Breast epithelium (tissue), 4 donors: Measurements from ENCODE around the gene RAB13. TPM values are rescaled to one million over a fixed set of nuclear protein-coding genes. Genes with fewer than 3 reads are reported as not detected.

Experiments used
- DNase-seq, 2 donors: peaks; one replicate each; pipeline ENCODE4 v3.0.0-alpha.2; 2019; ENCODE audit warnings: low spot score in 2 of 2
- H3K27ac ChIP-seq, 2 donors: fragments of 200-600 bp; sonication (generic) in 1 of 2; one replicate each; pipeline ENCODE4 v1.5.1; 2016 to 2019; ENCODE audit warnings: mild to moderate bottlenecking in 1 of 2
- H3K27me3 ChIP-seq, 2 donors: fragments of 200-600 bp; sonication (generic) in 1 of 2; one replicate each; pipeline versions ENCODE4 v1.5.1 to v1.6.0; 2017 to 2019; ENCODE audit warnings: control low read depth in 1 of 2, mild to moderate bottlenecking in 1 of 2
- H3K36me3 ChIP-seq: fragments of 200-600 bp; one replicate; pipeline ENCODE4 v1.5.1; 2019
- H3K4me1 ChIP-seq, 2 donors: fragments of 200-600 bp; sonication (generic); one replicate each; pipeline ENCODE4 v1.5.1; 2016 to 2019; ENCODE audit warnings: control low read depth in 1 of 2
- H3K4me3 ChIP-seq, 3 donors: fragments of 200-600 bp; sonication (generic); 1 replicate in 2 of 3; 2 replicates in 1 of 3; pipeline ENCODE4 v1.5.1; 2016 to 2019; ENCODE audit warnings: mild to moderate bottlenecking in 3 of 3, moderate library complexity in 2 of 3
- H3K9me3 ChIP-seq, 2 donors: fragments of 200-600 bp; sonication (generic) in 1 of 2; one replicate each; pipeline ENCODE4 v1.5.1; 2016 to 2019; ENCODE audit warnings: control low read depth in 1 of 2
- POLR2A ChIP-seq: fragments of 450-650 bp; IDR thresholded peaks from one replicate; pipeline ENCODE4 v1.6.1; 2016; ENCODE audit warnings: antibody characterized with exemption, mild to moderate bottlenecking, moderate library complexity
- POLR2AphosphoS5 ChIP-seq, 3 donors: sonication (generic); formaldehyde crosslinking; IDR thresholded peaks; one replicate each; pipeline ENCODE4 v1.6.1; 2017; ENCODE audit warnings: antibody characterized with exemption in 3 of 3
- intact Hi-C: fragments of 100-400 bp; cut with DNase I; formaldehyde crosslinking; loops from one replicate; pipeline ENCODE4 v1.15.1; 2023; ENCODE audit warnings: low total_unique reads
- total RNA-seq, 3 donors: library from RNA; depleted of rRNA; stranded (reverse); fragments of >200 nt; gene quantifications; one replicate each; pipeline ENCODE4 v1.1.0, GENCODE V29; 2016
- TF ChIP-seq, protein P1 (sequence below), 3 donors: fragments of 450-650 bp; IDR thresholded peaks; one replicate each; pipeline ENCODE4 v1.5.1; 2016 to 2017; ENCODE audit warnings: antibody characterized with exemption in 3 of 3, mild to moderate bottlenecking in 3 of 3, moderate library complexity in 3 of 3

Gene RAB13
- total RNA-seq, 3 donors from 2014 or later: 45.8 to 68.3 (median 62.6) TPM

DNA sequence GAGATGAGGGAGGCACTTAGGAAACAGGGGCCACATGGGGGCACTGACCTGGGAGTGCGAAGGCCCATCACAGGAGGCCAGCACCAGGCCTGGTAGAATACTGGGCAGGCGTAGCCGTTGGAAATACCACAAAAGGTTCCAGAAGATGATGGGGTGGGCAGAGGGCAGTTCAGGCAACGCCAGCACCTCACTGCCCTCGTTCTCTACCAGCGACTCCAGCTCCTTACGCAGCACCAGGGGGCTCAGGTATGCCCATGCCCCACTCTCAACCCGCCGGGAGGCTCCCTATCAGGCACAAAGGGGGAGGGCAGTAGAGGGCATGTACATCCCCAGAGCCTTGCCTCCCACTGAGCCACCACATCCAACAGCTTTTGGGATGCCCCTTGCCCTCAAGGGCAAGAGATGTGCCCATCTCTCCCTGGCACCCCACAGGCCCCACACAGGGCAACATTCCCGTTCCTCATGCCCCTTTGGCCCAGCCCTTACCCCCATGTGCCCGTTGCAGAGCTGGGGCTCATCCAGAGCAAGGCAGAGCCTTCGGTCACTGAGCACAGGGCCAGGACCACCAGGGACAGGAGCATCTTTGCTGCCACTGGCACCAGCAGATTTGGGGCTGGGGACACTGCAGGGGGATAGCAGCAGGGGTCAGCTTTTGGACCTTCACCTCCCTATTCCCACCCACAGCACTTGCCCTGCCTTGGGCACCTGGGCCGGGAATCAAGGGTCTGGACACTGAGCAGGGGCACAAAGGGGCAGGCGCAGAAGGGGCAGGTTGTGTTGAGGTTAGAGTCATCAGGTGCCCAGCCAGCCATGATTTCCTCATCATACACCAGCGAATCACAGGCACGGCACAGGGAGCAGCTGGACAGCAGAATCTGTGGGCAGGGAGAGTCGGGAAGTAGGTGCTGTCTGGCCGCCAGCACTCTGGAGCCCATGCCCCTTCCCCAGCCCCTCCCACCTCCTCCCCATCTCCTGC lies 53.7 kb downstream of the RAB13 start:
- Histone ChIP-seq H3K27me3 (no peaks in the 10 kb centered on the region), H3K4me3 (no peak overlapping the region), H3K27ac (no peak overlapping the region), H3K9me3 (no peaks in the 10 kb centered on the region), H3K4me1 (no peaks in the 10 kb centered on the region), H3K36me3 (peaks cover under 1% of the 10 kb centered on the region)
- TF ChIP-seq POLR2AphosphoS5 (IDR thresholded peaks at IDR 0.05) (no peak), POLR2A (no peak)
- TF ChIP-seq, protein P1, sequence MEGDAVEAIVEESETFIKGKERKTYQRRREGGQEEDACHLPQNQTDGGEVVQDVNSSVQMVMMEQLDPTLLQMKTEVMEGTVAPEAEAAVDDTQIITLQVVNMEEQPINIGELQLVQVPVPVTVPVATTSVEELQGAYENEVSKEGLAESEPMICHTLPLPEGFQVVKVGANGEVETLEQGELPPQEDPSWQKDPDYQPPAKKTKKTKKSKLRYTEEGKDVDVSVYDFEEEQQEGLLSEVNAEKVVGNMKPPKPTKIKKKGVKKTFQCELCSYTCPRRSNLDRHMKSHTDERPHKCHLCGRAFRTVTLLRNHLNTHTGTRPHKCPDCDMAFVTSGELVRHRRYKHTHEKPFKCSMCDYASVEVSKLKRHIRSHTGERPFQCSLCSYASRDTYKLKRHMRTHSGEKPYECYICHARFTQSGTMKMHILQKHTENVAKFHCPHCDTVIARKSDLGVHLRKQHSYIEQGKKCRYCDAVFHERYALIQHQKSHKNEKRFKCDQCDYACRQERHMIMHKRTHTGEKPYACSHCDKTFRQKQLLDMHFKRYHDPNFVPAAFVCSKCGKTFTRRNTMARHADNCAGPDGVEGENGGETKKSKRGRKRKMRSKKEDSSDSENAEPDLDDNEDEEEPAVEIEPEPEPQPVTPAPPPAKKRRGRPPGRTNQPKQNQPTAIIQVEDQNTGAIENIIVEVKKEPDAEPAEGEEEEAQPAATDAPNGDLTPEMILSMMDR (IDR thresholded peaks at IDR 0.05): no peak
- intact Hi-C loops: no loop called here
- no peak for DNase-seq

Other genes starting within 250 kb of the RAB13 start
- 10 to 100 TPM; 23.0 to 36.2 (median 31.5) TPM for gene SLC27A3, start 210.9 kb downstream of the RAB13 start, total RNA-seq
- 10 to 100 TPM; 18.7 to 21.2 (median 20.0) TPM for gene GATAD2B, start 63.4 kb downstream of the RAB13 start, total RNA-seq
- gene DENND4B, start 39.6 kb downstream of the RAB13 start, total RNA-seq: 10 to 100 TPM; 33.4 to 34.1 (median 33.8) TPM
- gene CRTC2, start 27.7 kb downstream of the RAB13 start, total RNA-seq: 10 to 100 TPM; 16.2 to 19.7 (median 19.0) TPM
- gene SLC39A1, start 22.8 kb downstream of the RAB13 start, total RNA-seq: 100 to 1,000 TPM; 102 to 119 (median 111) TPM
- gene CREB3L4, start 18.4 kb downstream of the RAB13 start, total RNA-seq: 10 to 100 TPM; 10.6 to 80.5 (median 65.2) TPM
- gene JTB, start 8.7 kb downstream of the RAB13 start, total RNA-seq: 100 to 1,000 TPM; 237 to 315 (median 268) TPM
- 1,000 to 10,000 TPM; 2,845 to 3,909 (median 3,226) TPM for gene RPS27, start 4.4 kb upstream of the RAB13 start, total RNA-seq
- under 1 TPM in 1 of 3 donors, not detected in 2; under 0.01 TPM for gene NUP210L, start 168.7 kb upstream of the RAB13 start, total RNA-seq
- 100 to 1,000 TPM; 236 to 302 (median 245) TPM for gene TPM3, start 205.8 kb upstream of the RAB13 start, total RNA-seq
- gene CFAP141, start 220.0 kb upstream of the RAB13 start, total RNA-seq: not detected
- gene UBAP2L, start 234.6 kb upstream of the RAB13 start, total RNA-seq: 10 to 100 TPM; 64.8 to 79.3 (median 70.1) TPM